Smooth muscle cell (in vitro differentiated cells): Measurements from ENCODE around the gene SLC12A8. TPM values are rescaled to one million over a fixed set of nuclear protein-coding genes. Genes with fewer than 3 reads are reported as not detected.
A peak's percentile ranks its signal among the peaks of the same experiment; 100 is the strongest.

ENCODE experiments used
- DNase-seq: peaks from one replicate; lab custom pipeline; 2025; ENCODE audit not compliant: unreplicated experiment; lab: John Stamatoyannopoulos, UW
- H2AFZ ChIP-seq: fragments of 200-600 bp; sonication (generic); 2 replicates; pipeline ENCODE4 v1.6.0; 2016; ENCODE audit warnings: antibody characterized with exemption, low read depth, mild to moderate bottlenecking
- H3F3A ChIP-seq: fragments of 200-600 bp; sonication (generic); 2 replicates; pipeline ENCODE4 v1.6.0; 2017; ENCODE audit warnings: antibody characterized with exemption, low read depth
- H3K27ac ChIP-seq: fragments of 200-600 bp; sonication (generic); 2 replicates; pipeline ENCODE4 v1.5.1; 2016; ENCODE audit warnings: low read depth, mild to moderate bottlenecking
- H3K27me3 ChIP-seq: fragments of 200-600 bp; sonication (generic); 2 replicates; pipeline ENCODE4 v1.6.1; 2016; ENCODE audit warnings: low read depth, mild to moderate bottlenecking
- H3K36me3 ChIP-seq: fragments of 200-600 bp; sonication (generic); 2 replicates; pipeline ENCODE4 v1.5.1; 2016; ENCODE audit warnings: low read depth
- H3K4me1 ChIP-seq: fragments of 200-600 bp; sonication (generic); 2 replicates; pipeline ENCODE4 v1.5.1; 2016; ENCODE audit warnings: low read depth
- H3K4me2 ChIP-seq: fragments of 200-600 bp; sonication (generic); 2 replicates; pipeline ENCODE4 v1.6.0; 2016; ENCODE audit warnings: mild to moderate bottlenecking
- H3K4me3 ChIP-seq: fragments of 200-600 bp; sonication (generic); 2 replicates; pipeline ENCODE4 v1.5.1; 2016; ENCODE audit warnings: mild to moderate bottlenecking
- H3K79me2 ChIP-seq: fragments of 200-600 bp; sonication (generic); 2 replicates; pipeline ENCODE4 v1.6.0; 2016; ENCODE audit warnings: low read depth, mild to moderate bottlenecking
- H3K9ac ChIP-seq: fragments of 200-600 bp; sonication (generic); 2 replicates; pipeline ENCODE4 v1.6.0; 2016; ENCODE audit warnings: low read depth
- H3K9me3 ChIP-seq: fragments of 200-600 bp; sonication (generic); replicated peaks from 2 replicates; pipeline ENCODE4 v1.5.1; 2016; ENCODE audit warnings: low read depth
- H4K20me1 ChIP-seq: fragments of 200-600 bp; sonication (generic); 2 replicates; pipeline ENCODE4 v1.6.0; 2016; ENCODE audit warnings: low read depth
- WGBS: methylation state at CpG from one replicate; pipeline ENCODE4 v1.1.7; 2016; ENCODE audit warnings: low lambda C conversion rate; 5-methylcytosine and 5-hydroxymethylcytosine counted together
- polyA plus RNA-seq: library from polyadenylated mRNA; unstranded; fragments of >200 nt; fragmentation: Nextera tagmentation; extraction: Ambion mirVana; gene quantifications from 2 replicates; pipeline ENCODE4 v1.2.1, GENCODE V29; 2016
- total RNA-seq: library from RNA; depleted of rRNA; stranded (reverse); fragments of >200 nt; gene quantifications from 2 replicates; pipeline ENCODE4 v1.2.3, GENCODE V29; 2014
- TF ChIP-seq, protein P1 (sequence below): fragments of 200-600 bp; sonication (generic); IDR thresholded peaks from 2 replicates; pipeline ENCODE4 v1.5.1; 2017; ENCODE audit warnings: borderline replicate concordance, mild to moderate bottlenecking, antibody characterized with exemption; ENCODE audit not compliant: insufficient read depth, poor library complexity, severe bottlenecking

SLC12A8 gene
- total and polyA plus RNA-seq, 2 experiments from 2014 or later: 28.5 to 54.3 TPM

- Histone ChIP-seq H3K4me2 (no peak overlapping the region), H3K79me2 (no peaks in the 10 kb centered on the region), H3F3A (no peaks in the 10 kb centered on the region), H4K20me1 (no peaks in the 10 kb centered on the region), H3K36me3 (no peaks in the 10 kb centered on the region), H3K27me3 (no peaks in the 10 kb centered on the region), H3K9me3 (no peaks in the 10 kb centered on the region), H3K9ac (no peak overlapping the region), H3K4me3 (no peak overlapping the region), H3K27ac (no peak overlapping the region), H2AFZ (no peak overlapping the region), H3K4me1 (peaks cover 15% of the 10 kb centered on the region)
- no peak for DNase-seq
- TF ChIP-seq, protein P1, sequence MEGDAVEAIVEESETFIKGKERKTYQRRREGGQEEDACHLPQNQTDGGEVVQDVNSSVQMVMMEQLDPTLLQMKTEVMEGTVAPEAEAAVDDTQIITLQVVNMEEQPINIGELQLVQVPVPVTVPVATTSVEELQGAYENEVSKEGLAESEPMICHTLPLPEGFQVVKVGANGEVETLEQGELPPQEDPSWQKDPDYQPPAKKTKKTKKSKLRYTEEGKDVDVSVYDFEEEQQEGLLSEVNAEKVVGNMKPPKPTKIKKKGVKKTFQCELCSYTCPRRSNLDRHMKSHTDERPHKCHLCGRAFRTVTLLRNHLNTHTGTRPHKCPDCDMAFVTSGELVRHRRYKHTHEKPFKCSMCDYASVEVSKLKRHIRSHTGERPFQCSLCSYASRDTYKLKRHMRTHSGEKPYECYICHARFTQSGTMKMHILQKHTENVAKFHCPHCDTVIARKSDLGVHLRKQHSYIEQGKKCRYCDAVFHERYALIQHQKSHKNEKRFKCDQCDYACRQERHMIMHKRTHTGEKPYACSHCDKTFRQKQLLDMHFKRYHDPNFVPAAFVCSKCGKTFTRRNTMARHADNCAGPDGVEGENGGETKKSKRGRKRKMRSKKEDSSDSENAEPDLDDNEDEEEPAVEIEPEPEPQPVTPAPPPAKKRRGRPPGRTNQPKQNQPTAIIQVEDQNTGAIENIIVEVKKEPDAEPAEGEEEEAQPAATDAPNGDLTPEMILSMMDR: no peak
- WGBS: 55% methylated on average over 7 of the region's 7 CpGs
Observed at GRCh38 chr3:125213946-125214542, 1.5 kb upstream of the SLC12A8 start.

DNA sequence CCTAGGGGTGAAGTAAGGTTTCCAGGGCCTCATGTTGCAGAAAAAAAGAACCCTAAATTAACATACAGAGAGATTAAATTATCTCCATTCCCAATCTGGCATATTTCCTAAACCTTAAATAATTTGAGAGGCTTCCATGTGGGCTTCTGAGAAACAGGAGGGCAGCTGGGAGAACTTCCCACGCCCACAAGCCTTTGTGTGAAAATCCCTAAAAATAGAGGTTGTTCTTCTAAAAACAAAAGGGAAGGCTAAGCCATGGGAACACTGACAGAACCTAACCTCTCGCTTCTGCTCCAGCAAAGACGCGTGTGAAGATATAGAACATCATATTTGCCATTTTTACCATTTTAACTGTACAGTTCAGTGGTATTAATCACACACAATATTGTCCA lies 812 bp upstream of the SLC12A8 start:
- H3K36me3 ChIP-seq: no peaks in the 10 kb centered on the region
- TF ChIP-seq, protein P1: no peak
- H3K4me1 ChIP-seq: peaks cover 15% of the 10 kb centered on the region
- H3K27me3 ChIP-seq: no peaks in the 10 kb centered on the region
- no peaks in the 10 kb centered on the region for H4K20me1 ChIP-seq
- no peaks in the 10 kb centered on the region for H3F3A ChIP-seq
- no peak overlapping the region for H3K9ac ChIP-seq
- no peaks in the 10 kb centered on the region for H3K9me3 ChIP-seq
- no peak overlapping the region for H3K27ac ChIP-seq
- no peak overlapping the region for H3K4me3 ChIP-seq
- peak overlapping the region; percentile 76 for H2AFZ ChIP-seq
- H3K4me2 ChIP-seq: peak overlapping the region; percentile 99
- H3K79me2 ChIP-seq: no peaks in the 10 kb centered on the region
- WGBS: 89% methylated on average over 4 of the region's 4 CpGs
- no peak for DNase-seq

DNA sequence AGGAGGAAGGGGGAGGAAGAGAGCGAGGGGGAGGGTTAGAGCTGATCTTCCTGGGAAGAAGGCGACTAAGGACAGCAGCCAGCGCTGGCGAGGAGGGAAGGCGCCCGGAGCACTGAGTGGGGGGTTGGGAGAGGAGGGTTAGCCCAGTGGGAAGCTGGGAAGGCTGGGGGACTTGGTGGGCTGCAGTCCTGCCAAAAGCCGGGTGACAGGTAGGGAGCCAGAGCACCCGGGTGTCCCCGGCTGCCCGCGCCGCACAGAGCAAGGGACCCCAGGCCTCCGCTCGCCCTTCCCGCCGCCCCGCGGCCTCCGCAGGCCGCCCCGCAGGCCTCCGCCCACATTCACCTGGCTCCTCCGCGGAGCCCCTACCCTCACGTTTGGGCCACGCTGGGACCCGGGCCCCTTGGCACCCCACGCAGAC lies 448 bp downstream of the SLC12A8 start:
- Histone ChIP-seq H3K79me2 (no peaks in the 10 kb centered on the region), H3K4me1 (peaks cover 15% of the 10 kb centered on the region), H3K9ac (peak overlapping the region; percentile 72), H3K4me3 (peak overlapping the region; percentile 69), H4K20me1 (no peaks in the 10 kb centered on the region), H3K27ac (no peak overlapping the region), H3K27me3 (no peaks in the 10 kb centered on the region), H3K9me3 (no peaks in the 10 kb centered on the region), H2AFZ (peak overlapping the region; percentile 76), H3F3A (no peaks in the 10 kb centered on the region), H3K4me2 (peak overlapping the region; percentile 99), H3K36me3 (no peaks in the 10 kb centered on the region)
- DNase-seq: no peak
- WGBS: 3% methylated on average over 12 of the region's 28 CpGs
- TF ChIP-seq, protein P1: no peak

GRCh38 chr3:125211523-125212090 lies 941 bp downstream of the SLC12A8 start:
- H3F3A ChIP-seq: no peaks in the 10 kb centered on the region
- no peaks in the 10 kb centered on the region for H3K9me3 ChIP-seq
- peak overlapping the region; percentile 99 for H3K4me2 ChIP-seq
- H3K4me3 ChIP-seq: peak overlapping the region; percentile 69
- no peaks in the 10 kb centered on the region for H3K27me3 ChIP-seq
- TF ChIP-seq, protein P1: no peak
- H3K9ac ChIP-seq: peak overlapping the region; percentile 72
- WGBS: 53% methylated on average over 11 of the region's 11 CpGs
- peaks cover 15% of the 10 kb centered on the region for H3K4me1 ChIP-seq
- H3K79me2 ChIP-seq: no peaks in the 10 kb centered on the region
- H2AFZ ChIP-seq: peak overlapping the region; percentile 76
- DNase-seq: no peak
- H3K36me3 ChIP-seq: no peaks in the 10 kb centered on the region
- H4K20me1 ChIP-seq: no peaks in the 10 kb centered on the region
- H3K27ac ChIP-seq: no peak overlapping the region
